CD4-positive, alpha-beta T cell (primary cell): Measurements from ENCODE around the gene ZNF541. TPM values are rescaled to one million over a fixed set of nuclear protein-coding genes. Genes with fewer than 3 reads are reported as not detected.
A peak's percentile ranks its signal among the peaks of the same experiment; 100 is the strongest.

Source experiments
- ATAC-seq: fragments of 200-7000 bp; cut with Tn5 transposase; one replicate; pipeline ENCODE4 v1.10.0; 2022; ENCODE audit warnings: mild to moderate bottlenecking; ENCODE audit not compliant: poor library complexity
- CTCF ChIA-PET: fragments of 350-600 bp; sonication (Branson Sonifier 250); formaldehyde crosslinking; loops from one replicate; lab custom pipeline; 2021; ENCODE audit warnings: antibody characterized with exemption, inconsistent platforms; lab: Charles Lee
- POLR2A ChIA-PET: fragments of 350-600 bp; sonication (Branson Sonifier 250); formaldehyde crosslinking; loops from one replicate; lab custom pipeline; 2021; ENCODE audit warnings: antibody characterized with exemption, inconsistent platforms; lab: Charles Lee
- DNase-seq, 14 experiments: peaks; one replicate each; pipeline ENCODE4 v3.0.0-alpha.2; 2013 to 2020; ENCODE audit warnings: mixed read lengths in 2 of 14
- H3K27ac ChIP-seq, 2 donors: one replicate each; pipeline versions ENCODE4 v1.5.1 to v1.7.0; 2013; ENCODE audit warnings: low read length in 2 of 2, low read depth in 1 of 2, mild to moderate bottlenecking in 1 of 2
- H3K27me3 ChIP-seq, 2 experiments: 1 replicate in 1 of 2; 2 replicates in 1 of 2; pipeline versions ENCODE4 v1.6.1 to v1.7.0; 2013; ENCODE audit warnings: low read length in 2 of 2, control low read depth in 1 of 2, mild to moderate bottlenecking in 1 of 2, moderate library complexity in 1 of 2; ENCODE audit not compliant: insufficient read depth in 2 of 2, control insufficient read depth in 1 of 2
- H3K36me3 ChIP-seq: one replicate; pipeline ENCODE4 v1.6.1; 2013; ENCODE audit warnings: low read length, control low read depth; ENCODE audit not compliant: insufficient read depth
- H3K4me1 ChIP-seq: one replicate; pipeline ENCODE4 v1.6.1; 2013; ENCODE audit warnings: low read length, control low read depth; ENCODE audit not compliant: insufficient read depth
- H3K4me3 ChIP-seq: one replicate; pipeline ENCODE4 v1.5.1; 2013; ENCODE audit warnings: mild to moderate bottlenecking, low read length, moderate library complexity
- H3K9me3 ChIP-seq, 2 experiments: 1 replicate in 1 of 2; 2 replicates in 1 of 2; pipeline versions ENCODE4 v1.6.1 to v1.7.0; 2013; ENCODE audit warnings: low read length in 2 of 2, mild to moderate bottlenecking in 2 of 2, control low read depth in 1 of 2, moderate library complexity in 1 of 2; ENCODE audit not compliant: control insufficient read depth in 1 of 2, insufficient read depth in 1 of 2
- H3K27ac Mint-ChIP-seq: one replicate; pipeline ENCODE4 v1.8.0; 2020; ENCODE audit warnings: mixed read lengths
- H3K27me3 Mint-ChIP-seq: one replicate; pipeline ENCODE4 v1.8.0; 2021; ENCODE audit warnings: mixed read lengths
- H3K36me3 Mint-ChIP-seq: one replicate; pipeline ENCODE4 v1.8.0; 2021; ENCODE audit warnings: low read depth, mixed read lengths
- H3K4me1 Mint-ChIP-seq: one replicate; pipeline ENCODE4 v1.8.0; 2021; ENCODE audit warnings: low read depth, mixed read lengths
- H3K4me3 Mint-ChIP-seq: one replicate; pipeline ENCODE4 v1.8.0; 2020; ENCODE audit warnings: mild to moderate bottlenecking, mixed read lengths
- H3K9me3 Mint-ChIP-seq: one replicate; pipeline ENCODE4 v1.8.0; 2020; ENCODE audit warnings: mixed read lengths
- CTCF ChIP-seq: fragments of 200-600 bp; IDR thresholded peaks from one replicate; pipeline ENCODE4 v1.8.0; 2022; ENCODE audit warnings: antibody characterized with exemption, mild to moderate bottlenecking
- intact Hi-C, 2 experiments: fragments of 100-400 bp; cut with DNase I in 1 of 2; cut with micrococcal nuclease in 1 of 2; formaldehyde crosslinking; loops; one replicate each; pipeline versions ENCODE4 v1.15.1 to v1.9.0; 2023 to 2025; cut with DNase I, micrococcal nuclease
- total RNA-seq, 174 experiments: library from RNA in 2 of 174; stranded (reverse) in 2 of 174; gene quantifications; one replicate each; pipeline ENCODE4 v1.2.3 and lab custom pipeline; 2021 to 2026

The ZNF541 gene
- total RNA-seq, 2 experiments from 2014 or later, result 0.81 to 0.88 TPM

DNA sequence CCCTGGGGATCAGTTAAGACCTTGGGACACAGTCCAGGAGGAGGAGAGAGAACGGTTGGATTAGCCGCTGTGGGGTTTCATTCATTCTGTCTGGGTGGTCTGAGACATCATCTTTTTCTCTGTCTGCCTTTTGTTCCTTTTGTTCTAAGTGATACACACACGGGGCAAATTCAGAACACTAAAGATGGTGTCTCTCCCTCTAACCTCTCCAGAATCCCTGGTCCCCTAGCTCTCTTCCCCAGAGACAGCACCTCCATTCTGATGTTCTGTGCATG lies 41.0 kb upstream of the ZNF541 start:
- CTCF ChIA-PET, result interaction anchor here (1.4 kb wide), 1 partner anchor 99 kb away, joined by 3 read pairs; the partner anchor contains the start of gene NAPA
- POLR2A ChIA-PET, result interaction anchor here (0.5 to 2.5 kb wide), 3 partner anchors 14 to 43 kb away, joined by 3 to 10 read pairs (median 4); no protein-coding TSS in a partner anchor
- DNase-seq, result no peak

GRCh38 chr19:47613165-47614020 lies 40.4 kb upstream of the ZNF541 start:
- no peak overlapping the region for H3K4me3 ChIP-seq
- peaks cover 25% of the 10 kb centered on the region for H3K36me3 ChIP-seq
- ATAC-seq (no peak), DNase-seq (no peak)
- Mint-ChIP-seq H3K36me3 (peaks cover 40% of the 10 kb centered on the region), H3K4me1 (peaks cover 47% of the 10 kb centered on the region), H3K9me3 (no peaks in the 10 kb centered on the region), H3K27me3 (no peaks in the 10 kb centered on the region), H3K27ac (peak overlapping the region; percentile 35), H3K4me3 (peak overlapping the region; percentile 38)
- intact Hi-C loops, result loop anchor here in 1 of 2 experiments (5.0 kb wide), 2 partner anchors 84 to 176 kb away; no protein-coding TSS in a partner anchor
- H3K9me3 ChIP-seq, result no peaks in the 10 kb centered on the region
- ChIA-PET POLR2A (interaction anchor here (0.5 to 2.5 kb wide), 3 partner anchors 14 to 42 kb away, joined by 3 to 10 read pairs (median 4); no protein-coding TSS in a partner anchor), CTCF (interaction anchor here (1.4 kb wide), 1 partner anchor 98 kb away, joined by 3 read pairs; the partner anchor contains the start of gene NAPA)
- H3K4me1 ChIP-seq, result peaks cover 55% of the 10 kb centered on the region
- no peak overlapping the region for H3K27ac ChIP-seq
- no peak for TF ChIP-seq CTCF
- H3K27me3 ChIP-seq, result no peaks in the 10 kb centered on the region

More for the DNA sequence above, 41.0 kb upstream of the ZNF541 start:
- Mint-ChIP-seq H3K27ac (peak overlapping the region; percentile 35), H3K9me3 (no peaks in the 10 kb centered on the region), H3K27me3 (no peaks in the 10 kb centered on the region), H3K36me3 (peaks cover 38% of the 10 kb centered on the region), H3K4me1 (peaks cover 53% of the 10 kb centered on the region), H3K4me3 (peak overlapping the region; percentile 7)
- H3K9me3 ChIP-seq, result no peaks in the 10 kb centered on the region
- intact Hi-C loops, result loop anchor here in 1 of 2 experiments (5.0 kb wide), 2 partner anchors 83 to 177 kb away; no protein-coding TSS in a partner anchor
- no peaks in the 10 kb centered on the region for H3K27me3 ChIP-seq
- H3K4me3 ChIP-seq, result no peak overlapping the region
- no peak overlapping the region for H3K27ac ChIP-seq
- H3K4me1 ChIP-seq, result peaks cover 61% of the 10 kb centered on the region
- no peak for ATAC-seq
- H3K36me3 ChIP-seq, result peaks cover 25% of the 10 kb centered on the region
- TF ChIP-seq CTCF, result no peak

DNA sequence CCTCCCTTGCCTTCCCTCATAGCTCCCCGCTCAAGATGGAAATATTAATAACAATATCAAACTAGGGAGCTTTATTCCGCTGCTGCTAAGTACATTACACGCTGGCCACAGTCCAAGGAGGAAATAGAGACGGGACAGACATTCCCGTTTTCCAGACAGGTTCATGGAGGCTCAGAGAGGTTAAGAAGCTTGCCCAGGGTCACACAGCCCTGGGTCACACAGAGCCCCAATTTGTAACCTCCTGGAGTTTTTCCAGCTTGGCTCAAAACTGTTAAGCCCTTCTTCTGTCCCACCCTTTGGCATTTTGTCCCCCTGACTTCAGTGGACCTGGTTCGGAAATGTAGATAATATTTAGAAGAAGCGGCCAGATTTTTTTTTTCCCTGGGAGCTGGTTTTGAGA lies 38.0 kb upstream of the ZNF541 start:
- H3K27ac Mint-ChIP-seq, result peak overlapping the region; percentile 87
- peaks cover 38% of the 10 kb centered on the region for H3K36me3 Mint-ChIP-seq
- H3K27ac ChIP-seq, result no peak overlapping the region
- peaks cover 25% of the 10 kb centered on the region for H3K36me3 ChIP-seq
- ATAC-seq (no peak), DNase-seq (no peak)
- POLR2A ChIA-PET, result interaction anchor here (0.5 to 2.6 kb wide), 12 partner anchors 10 to 141 kb away, joined by 3 to 61 read pairs (median 5); partner anchors contain the start of genes KPTN, NAPA and ZNF541
- H3K4me1 ChIP-seq, result peaks cover 53% of the 10 kb centered on the region
- H3K27me3 ChIP-seq, result no peaks in the 10 kb centered on the region
- peaks cover 45% of the 10 kb centered on the region for H3K4me1 Mint-ChIP-seq
- intact Hi-C loops, result loop anchor here in 1 of 2 experiments (5.0 kb wide), 2 partner anchors 86 to 174 kb away; no protein-coding TSS in a partner anchor
- H3K4me3 Mint-ChIP-seq, result peak overlapping the region; percentile 86
- TF ChIP-seq CTCF, result no peak
- H3K4me3 ChIP-seq, result peak overlapping the region; percentile 85
- H3K27me3 Mint-ChIP-seq, result no peaks in the 10 kb centered on the region
- H3K9me3 ChIP-seq, result no peaks in the 10 kb centered on the region
- no peaks in the 10 kb centered on the region for H3K9me3 Mint-ChIP-seq
- CTCF ChIA-PET, result interaction anchor here (1.7 to 2.5 kb wide), 4 partner anchors 11 to 95 kb away, joined by 3 to 24 read pairs (median 8); partner anchors contain the start of gene NAPA
